ENCODE results near the gene GPR108. TPM values are rescaled to one million over a fixed set of nuclear protein-coding genes. Genes with fewer than 3 reads are reported as not detected.

The GPR108 gene
- total RNA-seq, 2 donors from 2014 or later: 61.4 to 67.2 TPM

GRCh38 chr19:6768236-6768785 is 30.9 kb upstream of the GPR108 start:
- H3K27me3 ChIP-seq (ENCODE audit: control insufficient read depth, insufficient read depth, low read length, poor library complexity, severe bottlenecking): no peaks in the 10 kb centered on the region
- no peaks in the 10 kb centered on the region for H3K36me3 Mint-ChIP-seq (ENCODE audit: low read depth)
- H3K27me3 Mint-ChIP-seq (ENCODE audit: insufficient read depth): no peaks in the 10 kb centered on the region
- H3K4me3 Mint-ChIP-seq: peak overlapping the region; percentile 70
- H3K4me3 ChIP-seq (ENCODE audit: low read length): peak overlapping the region; percentile 89
- no peak overlapping the region for H3K9ac ChIP-seq (ENCODE audit: extremely low read depth, low read length, poor library complexity, severe bottlenecking)
- peak overlapping the region; percentile 85 for H3K27ac Mint-ChIP-seq
- WGBS, 2 experiments (ENCODE audit: insufficient coverage in 1 of 2, insufficient read length in 1 of 2): 78 to 95% methylated on average over 6 to 8 of the region's 8 CpGs
- H3K27ac ChIP-seq (ENCODE audit: low read depth, low read length): no peak overlapping the region
- no peaks in the 10 kb centered on the region for H3K9me3 ChIP-seq (ENCODE audit: control insufficient read depth, low read length)
- no peaks in the 10 kb centered on the region for H3K9me3 Mint-ChIP-seq
- no peaks in the 10 kb centered on the region for H3K36me3 ChIP-seq (ENCODE audit: control insufficient read depth, insufficient read depth, low read length)
- no peak for DNase-seq
- peaks cover 12% of the 10 kb centered on the region for H3K4me1 Mint-ChIP-seq
- no peaks in the 10 kb centered on the region for H3K4me1 ChIP-seq (ENCODE audit: control insufficient read depth, insufficient read depth, low read length)
- no peak for TF ChIP-seq CTCF (conservative IDR thresholded peaks at IDR 0.05)

GRCh38 chr19:6767357-6768235 is 30.2 kb upstream of the GPR108 start, which contains the start of gene SH2D3A:
Gene SH2D3A (minus strand): TSS chr19:6767435. CDS start chr19:6763748, 3,687 bp downstream.
- H3K27me3 Mint-ChIP-seq (ENCODE audit: insufficient read depth): no peaks in the 10 kb centered on the region
- H3K27ac Mint-ChIP-seq: peak within 1 kb of the TSS; percentile 96
- no peaks in the 10 kb centered on the region for H3K36me3 ChIP-seq (ENCODE audit: control insufficient read depth, insufficient read depth, low read length)
- DNase-seq: peak; percentile 99
- H3K9me3 ChIP-seq (ENCODE audit: control insufficient read depth, low read length): no peaks in the 10 kb centered on the region
- peaks cover under 1% of the 10 kb centered on the region for H3K36me3 Mint-ChIP-seq (ENCODE audit: low read depth)
- H3K4me1 ChIP-seq (ENCODE audit: control insufficient read depth, insufficient read depth, low read length): no peaks in the 10 kb centered on the region
- H3K4me3 ChIP-seq (ENCODE audit: low read length): peak within 1 kb of the TSS; percentile 89
- H3K9ac ChIP-seq (ENCODE audit: extremely low read depth, low read length, poor library complexity, severe bottlenecking): peak within 1 kb of the TSS; percentile 57
- TF ChIP-seq CTCF (conservative IDR thresholded peaks at IDR 0.05): no peak
- H3K4me1 Mint-ChIP-seq: peaks cover 12% of the 10 kb centered on the region
- no peaks in the 10 kb centered on the region for H3K27me3 ChIP-seq (ENCODE audit: control insufficient read depth, insufficient read depth, low read length, poor library complexity, severe bottlenecking)
- H3K9me3 Mint-ChIP-seq: no peaks in the 10 kb centered on the region
- peak within 1 kb of the TSS; percentile 70 for H3K4me3 Mint-ChIP-seq
- 9 to 12% methylated on average over 8 to 47 of the region's 47 CpGs for WGBS, 2 experiments (ENCODE audit: insufficient coverage in 1 of 2, insufficient read length in 1 of 2)
- H3K27ac ChIP-seq (ENCODE audit: low read depth, low read length): no peak within 1 kb of the TSS

GRCh38 chr19:6767081-6767356 is 29.6 kb upstream of the GPR108 start:
- Mint-ChIP-seq H3K4me3 (peak overlapping the region; percentile 70), H3K9me3 (no peaks in the 10 kb centered on the region), H3K36me3 (ENCODE audit: low read depth) (peaks cover 4% of the 10 kb centered on the region)

More at GRCh38 chr19:6767081-6767356, 29.6 kb upstream of the GPR108 start:
- peak overlapping the region; percentile 89 for H3K4me3 ChIP-seq (ENCODE audit: low read length)
- no peaks in the 10 kb centered on the region for H3K27me3 ChIP-seq (ENCODE audit: control insufficient read depth, insufficient read depth, low read length, poor library complexity, severe bottlenecking)
- peak overlapping the region; percentile 57 for H3K9ac ChIP-seq (ENCODE audit: extremely low read depth, low read length, poor library complexity, severe bottlenecking)
- no peak for DNase-seq
- no peaks in the 10 kb centered on the region for H3K4me1 ChIP-seq (ENCODE audit: control insufficient read depth, insufficient read depth, low read length)
- Mint-ChIP-seq H3K4me1 (peaks cover 12% of the 10 kb centered on the region), H3K27me3 (ENCODE audit: insufficient read depth) (no peaks in the 10 kb centered on the region), H3K27ac (peak overlapping the region; percentile 96)
- 4 to 13% methylated on average over 13 to 15 of the region's 15 CpGs for WGBS, 2 experiments (ENCODE audit: insufficient coverage in 1 of 2, insufficient read length in 1 of 2)
- no peak for TF ChIP-seq CTCF (conservative IDR thresholded peaks at IDR 0.05)
- no peak overlapping the region for H3K27ac ChIP-seq (ENCODE audit: low read depth, low read length)
- no peaks in the 10 kb centered on the region for H3K36me3 ChIP-seq (ENCODE audit: control insufficient read depth, insufficient read depth, low read length)
- no peaks in the 10 kb centered on the region for H3K9me3 ChIP-seq (ENCODE audit: control insufficient read depth, low read length)
